ENCODE data around the gene SLC9C2. TPM values are rescaled to one million over a fixed set of nuclear protein-coding genes. Genes with fewer than 3 reads are reported as not detected.
"Not testable (repeated sequence)": the region's sequence is repeated elsewhere in the genome, so short reads cannot be mapped to it uniquely, and the experiment has no call there.

Gene SLC9C2
- total RNA-seq, 4 donors from 2014 or later: 0.56 TPM; not detected in 3

- DNase-seq (ENCODE audit: low spot score) (no peak), ATAC-seq (ENCODE audit: low FRiP score) (no peak)
- TF ChIP-seq, protein P1, sequence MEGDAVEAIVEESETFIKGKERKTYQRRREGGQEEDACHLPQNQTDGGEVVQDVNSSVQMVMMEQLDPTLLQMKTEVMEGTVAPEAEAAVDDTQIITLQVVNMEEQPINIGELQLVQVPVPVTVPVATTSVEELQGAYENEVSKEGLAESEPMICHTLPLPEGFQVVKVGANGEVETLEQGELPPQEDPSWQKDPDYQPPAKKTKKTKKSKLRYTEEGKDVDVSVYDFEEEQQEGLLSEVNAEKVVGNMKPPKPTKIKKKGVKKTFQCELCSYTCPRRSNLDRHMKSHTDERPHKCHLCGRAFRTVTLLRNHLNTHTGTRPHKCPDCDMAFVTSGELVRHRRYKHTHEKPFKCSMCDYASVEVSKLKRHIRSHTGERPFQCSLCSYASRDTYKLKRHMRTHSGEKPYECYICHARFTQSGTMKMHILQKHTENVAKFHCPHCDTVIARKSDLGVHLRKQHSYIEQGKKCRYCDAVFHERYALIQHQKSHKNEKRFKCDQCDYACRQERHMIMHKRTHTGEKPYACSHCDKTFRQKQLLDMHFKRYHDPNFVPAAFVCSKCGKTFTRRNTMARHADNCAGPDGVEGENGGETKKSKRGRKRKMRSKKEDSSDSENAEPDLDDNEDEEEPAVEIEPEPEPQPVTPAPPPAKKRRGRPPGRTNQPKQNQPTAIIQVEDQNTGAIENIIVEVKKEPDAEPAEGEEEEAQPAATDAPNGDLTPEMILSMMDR (IDR thresholded peaks at IDR 0.05): no peak
Measured at GRCh38 chr1:173635116-173635515, 32.2 kb upstream of the SLC9C2 start, which contains the start of gene TEX50. TEX50 (plus strand) TSS chr1:173635338; CDS start chr1:173635522, 184 bp downstream.

- ATAC-seq (ENCODE audit: low FRiP score) (no peak), DNase-seq (ENCODE audit: low spot score) (no peak)
- TF ChIP-seq, protein P1 (IDR thresholded peaks at IDR 0.05): no peak
Measured at GRCh38 chr1:173628888-173629287, 26.0 kb upstream of the SLC9C2 start.

- ATAC-seq (ENCODE audit: low FRiP score): no peak
- TF ChIP-seq, protein P1 (IDR thresholded peaks at IDR 0.05): no peak
- no peak for DNase-seq (ENCODE audit: low spot score)
Measured at GRCh38 chr1:173627269-173627668, 24.4 kb upstream of the SLC9C2 start.

DNA sequence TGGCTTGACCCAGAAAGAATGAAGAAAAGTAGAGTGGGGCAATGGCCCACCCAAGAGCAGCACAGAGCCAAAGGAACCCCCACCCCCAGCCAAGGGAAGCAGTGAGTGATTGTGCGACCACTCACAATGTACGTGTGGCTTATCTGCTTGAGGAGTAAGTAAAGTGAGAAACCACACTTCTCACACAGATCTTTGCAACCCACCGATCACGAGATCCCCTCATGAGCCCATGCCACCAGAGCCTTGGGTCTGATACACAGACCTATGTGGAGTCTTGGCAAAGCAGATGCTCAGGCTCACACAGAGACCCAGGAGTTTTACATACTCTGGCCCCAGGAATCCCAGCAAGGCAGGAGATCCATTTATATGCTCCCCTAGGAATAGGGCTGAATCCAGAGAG, 14.0 kb upstream of the SLC9C2 start:
- TF ChIP-seq, protein P1 (IDR thresholded peaks at IDR 0.05): no peak
- ATAC-seq (ENCODE audit: low FRiP score) (no peak), DNase-seq (ENCODE audit: low spot score) (no peak)

GRCh38 chr1:173613086-173613485, 10.2 kb upstream of the SLC9C2 start:
- ATAC-seq (ENCODE audit: low FRiP score); DNase-seq (ENCODE audit: low spot score): not testable (repeated sequence)

GRCh38 chr1:173608503-173609216, 5.8 kb upstream of the SLC9C2 start:
- ATAC-seq (ENCODE audit: low FRiP score) (no peak), DNase-seq (ENCODE audit: low spot score) (no peak)
- TF ChIP-seq, protein P1 (IDR thresholded peaks at IDR 0.05): no peak

- TF ChIP-seq, protein P1 (IDR thresholded peaks at IDR 0.05): no peak
- no peak for DNase-seq (ENCODE audit: low spot score)
- ATAC-seq (ENCODE audit: low FRiP score): no peak
Measured at GRCh38 chr1:173601588-173601987, 1.3 kb downstream of the SLC9C2 start.
